B cell (primary cell): Measurements from ENCODE around the gene PLCD3. TPM values are rescaled to one million over a fixed set of nuclear protein-coding genes. Genes with fewer than 3 reads are reported as not detected.

ENCODE experiments used
- ATAC-seq: fragments of 200-7000 bp; cut with Tn5 transposase; one replicate; pipeline ENCODE4 v1.10.0; 2021; ENCODE audit warnings: low read depth, mild to moderate bottlenecking, moderate number of reproducible peaks, moderate library complexity
- CTCF ChIA-PET: fragments of 350-600 bp; sonication (Branson Sonifier 250); formaldehyde crosslinking; loops from one replicate; lab custom pipeline; 2021; ENCODE audit warnings: antibody characterized with exemption, inconsistent platforms; lab: Charles Lee
- POLR2A ChIA-PET: fragments of 350-600 bp; sonication (Branson Sonifier 250); formaldehyde crosslinking; loops from one replicate; lab custom pipeline; 2021; ENCODE audit warnings: antibody characterized with exemption; lab: Charles Lee
- DNase-seq: peaks from one replicate; pipeline ENCODE4 v3.0.0; 2013
- H2AFZ ChIP-seq: 2 replicates; pipeline ENCODE4 v1.6.1; 2012; ENCODE audit warnings: mild to moderate bottlenecking, low read depth, low read length; ENCODE audit not compliant: insufficient read depth, poor library complexity, severe bottlenecking
- H3K27ac ChIP-seq, 2 donors: 1 replicate in 1 of 2; 2 replicates in 1 of 2; pipeline ENCODE4 v1.5.1; 2012 to 2013; ENCODE audit warnings: low read length in 2 of 2, mild to moderate bottlenecking in 2 of 2, moderate library complexity in 1 of 2
- H3K27me3 ChIP-seq, 4 experiments: fragments of 200-600 bp in 1 of 4; sonication (generic) in 1 of 4; replicated peaks in 1 of 4; 1 replicate in 2 of 4; 2 replicates in 2 of 4; pipeline versions ENCODE4 v1.6.1 to v1.7.0; 2013 to 2016; ENCODE audit warnings: low read length in 3 of 4, mild to moderate bottlenecking in 2 of 4, mixed read lengths in 1 of 4, moderate library complexity in 1 of 4; ENCODE audit not compliant: insufficient read depth in 4 of 4, control insufficient read depth in 3 of 4; ENCODE audit errors: control extremely low read depth in 1 of 4
- H3K36me3 ChIP-seq, 2 experiments: replicated peaks in 1 of 2; 1 replicate in 1 of 2; 2 replicates in 1 of 2; pipeline versions ENCODE4 v1.6.1 to v1.7.1; 2013; ENCODE audit warnings: low read length in 1 of 2; ENCODE audit not compliant: insufficient read depth in 2 of 2, control insufficient read depth in 1 of 2; ENCODE audit errors: control extremely low read depth in 1 of 2, extremely low read depth in 1 of 2
- H3K4me1 ChIP-seq, 2 donors: fragments of 200-600 bp in 1 of 2; sonication (generic) in 1 of 2; 1 replicate in 1 of 2; 2 replicates in 1 of 2; pipeline versions ENCODE4 v1.5.1 to v1.6.1; 2013 to 2017; ENCODE audit warnings: low read length in 2 of 2; ENCODE audit not compliant: control insufficient read depth in 2 of 2, insufficient read depth in 2 of 2
- H3K4me2 ChIP-seq: replicated peaks from 2 replicates; pipeline ENCODE3; 2012; ENCODE audit warnings: mild to moderate bottlenecking, low read depth, low read length; ENCODE audit not compliant: poor library complexity, severe bottlenecking
- H3K4me3 ChIP-seq, 5 experiments: fragments of 200-600 bp in 1 of 5; sonication (generic) in 1 of 5; 1 replicate in 3 of 5; 2 replicates in 2 of 5; pipeline versions ENCODE4 v1.5.1 to v1.7.0; 2011 to 2016; ENCODE audit warnings: low read length in 4 of 5, mild to moderate bottlenecking in 4 of 5, low read depth in 2 of 5, control low read depth in 1 of 5, moderate library complexity in 1 of 5; ENCODE audit not compliant: insufficient read depth in 1 of 5; ENCODE audit errors: control extremely low read depth in 1 of 5, extremely low read depth in 1 of 5
- H3K79me2 ChIP-seq: fragments of 200-600 bp; sonication (generic); one replicate; pipeline ENCODE4 v1.6.0; 2016; ENCODE audit warnings: low read length; ENCODE audit not compliant: control insufficient read depth, insufficient read depth
- H3K9ac ChIP-seq: fragments of 200-600 bp; sonication (generic); 2 replicates; pipeline ENCODE4 v1.6.1; 2017; ENCODE audit warnings: mild to moderate bottlenecking, low read length, moderate library complexity
- H3K9me3 ChIP-seq, 3 donors: one replicate each; pipeline versions ENCODE4 v1.6.1 to v1.7.1; 2013; ENCODE audit warnings: low read length in 2 of 3; ENCODE audit not compliant: control insufficient read depth in 2 of 3, insufficient read depth in 1 of 3; ENCODE audit errors: control extremely low read depth in 1 of 3
- H4K20me1 ChIP-seq: 2 replicates; pipeline ENCODE4 v1.6.0; 2012; ENCODE audit warnings: mild to moderate bottlenecking, low read length; ENCODE audit not compliant: insufficient read depth, control insufficient read depth, poor library complexity, severe bottlenecking
- H3K27ac Mint-ChIP-seq: one replicate; pipeline ENCODE4 v1.8.0; 2021; ENCODE audit warnings: mixed read lengths
- H3K27me3 Mint-ChIP-seq: one replicate; pipeline ENCODE4 v1.8.0; 2021; ENCODE audit warnings: mixed read lengths
- H3K4me1 Mint-ChIP-seq: one replicate; pipeline ENCODE4 v1.8.0; 2021; ENCODE audit warnings: mixed read lengths
- H3K4me3 Mint-ChIP-seq: one replicate; pipeline ENCODE4 v1.8.0; 2021; ENCODE audit warnings: mixed read lengths
- H3K9me3 Mint-ChIP-seq: one replicate; pipeline ENCODE4 v1.8.0; 2022; ENCODE audit warnings: mixed read lengths; ENCODE audit not compliant: insufficient read depth
- CTCF ChIP-seq: fragments of 200-600 bp; IDR thresholded peaks from one replicate; pipeline ENCODE4 v1.8.0; 2022; ENCODE audit warnings: antibody characterized with exemption, mild to moderate bottlenecking
- EZH2 ChIP-seq: IDR thresholded peaks from 2 replicates; pipeline ENCODE4 v1.6.1; 2012; ENCODE audit warnings: borderline replicate concordance, low read depth, mild to moderate bottlenecking, moderate library complexity, low read length; ENCODE audit not compliant: insufficient read depth, poor library complexity, severe bottlenecking
- WGBS: methylation state at CpG from one replicate; pipeline ENCODE4 v1.1.5; 2013; ENCODE audit warnings: missing lambda C conversion rate; ENCODE audit not compliant: insufficient coverage; 5-methylcytosine and 5-hydroxymethylcytosine counted together
- intact Hi-C: fragments of 100-400 bp; cut with micrococcal nuclease; formaldehyde crosslinking; loops from one replicate; pipeline ENCODE4 v1.10.0; 2022
- polyA plus RNA-seq: library from polyadenylated mRNA; depleted of rRNA; stranded (reverse); fragments of >200 nt; gene quantifications from 2 replicates; pipeline ENCODE4 v1.2.3, GENCODE V29; 2012
- total RNA-seq, 2 donors: library from RNA; stranded (reverse); fragments of 120-200 nt in 1 of 2; gene quantifications; 1 replicate in 1 of 2; 2 replicates in 1 of 2; pipeline versions ENCODE4 v1.2.3 to v1.2.4, GENCODE V29; 2013 to 2022

PLCD3 gene
- total and polyA plus RNA-seq, 2 donors (not counting 1 experiment from before 2014, with no cell fraction given), result 0.54 to 2.2 TPM

- Histone ChIP-seq H4K20me1 (no peaks in the 10 kb centered on the region), H3K36me3 (peaks cover 3 to 66% of the 10 kb centered on the region in 2 experiments), H3K27ac (no peak overlapping the region), H3K4me3 (no peak overlapping the region), H3K4me2 (no peak overlapping the region), H3K4me1 (no peaks in the 10 kb centered on the region), H3K9me3 (no peaks in the 10 kb centered on the region), H3K27me3 (no peaks in the 10 kb centered on the region), H3K79me2 (no peaks in the 10 kb centered on the region), H3K9ac (no peak overlapping the region), H2AFZ (no peak overlapping the region)
- Mint-ChIP-seq H3K27me3 (no peaks in the 10 kb centered on the region), H3K4me1 (peaks cover under 1% of the 10 kb centered on the region), H3K27ac (no peak overlapping the region), H3K4me3 (no peak overlapping the region), H3K9me3 (no peaks in the 10 kb centered on the region)
- intact Hi-C loops, result no loop called here
- WGBS, result 94% methylated on average over 4 of the region's 5 CpGs
- ChIA-PET POLR2A (no interaction called here), CTCF (no interaction called here)
- DNase-seq, result no peak
- no peak for ATAC-seq
- no peak for TF ChIP-seq CTCF
Observed at GRCh38 chr17:45106096-45106495, 26.2 kb downstream of the PLCD3 start.

- H3K9ac ChIP-seq, result no peak overlapping the region
- no peak for ATAC-seq
- 95% methylated on average over 16 of the region's 17 CpGs for WGBS
- H3K36me3 ChIP-seq, result peaks cover 3 to 66% of the 10 kb centered on the region in 2 experiments
- POLR2A ChIA-PET, result no interaction called here
- Mint-ChIP-seq H3K27me3 (no peaks in the 10 kb centered on the region), H3K9me3 (no peaks in the 10 kb centered on the region), H3K27ac (no peak overlapping the region), H3K4me3 (no peak overlapping the region), H3K4me1 (no peaks in the 10 kb centered on the region)
- no peak overlapping the region for H3K27ac ChIP-seq
- no peaks in the 10 kb centered on the region for H4K20me1 ChIP-seq
- no peaks in the 10 kb centered on the region for H3K79me2 ChIP-seq
- H3K9me3 ChIP-seq, result no peaks in the 10 kb centered on the region
- H3K4me3 ChIP-seq, result no peak overlapping the region
- intact Hi-C loops, result no loop called here
- no peak for DNase-seq
- no peaks in the 10 kb centered on the region for H3K4me1 ChIP-seq
- TF ChIP-seq CTCF, result no peak
- TF ChIP-seq EZH2, result no peak
- H2AFZ ChIP-seq, result no peak overlapping the region
- no peaks in the 10 kb centered on the region for H3K27me3 ChIP-seq
- no peak overlapping the region for H3K4me2 ChIP-seq
- CTCF ChIA-PET, result no interaction called here
Observed at GRCh38 chr17:45104907-45105624, 27.2 kb downstream of the PLCD3 start.
